ENCODE measurements around the gene STAB2.

Gene STAB2

GRCh38 chr12:103729499-103729898 is 142.4 kb downstream of the STAB2 start:
- no peaks in the 10 kb centered on the region for H3K27me3 ChIP-seq (ENCODE audit: control insufficient read depth, insufficient read depth, low read length)
- H3K4me3 ChIP-seq (ENCODE audit: low read length) = no peak overlapping the region
- no peak overlapping the region for H3K9ac ChIP-seq (ENCODE audit: low read depth, low read length)
- H3K4me2 ChIP-seq (ENCODE audit: low read length) = no peak overlapping the region
- no peaks in the 10 kb centered on the region for H3K9me3 ChIP-seq (replicated peaks; ENCODE audit: low read length)
- H3K4me1 ChIP-seq (ENCODE audit: control insufficient read depth, insufficient read depth, low read length) = no peaks in the 10 kb centered on the region
- H3K36me3 ChIP-seq (ENCODE audit: insufficient read depth, low read length) = no peaks in the 10 kb centered on the region

- Histone ChIP-seq H3K4me1 (ENCODE audit: control insufficient read depth, insufficient read depth, low read length) (no peaks in the 10 kb centered on the region), H3K9me3 (replicated peaks; ENCODE audit: low read length) (no peaks in the 10 kb centered on the region), H3K4me2 (ENCODE audit: low read length) (no peak overlapping the region), H3K27me3 (ENCODE audit: control insufficient read depth, insufficient read depth, low read length) (peaks cover 5% of the 10 kb centered on the region), H3K36me3 (ENCODE audit: insufficient read depth, low read length) (no peaks in the 10 kb centered on the region), H3K4me3 (ENCODE audit: low read length) (no peak overlapping the region), H3K9ac (ENCODE audit: low read depth, low read length) (no peak overlapping the region)
Measured at GRCh38 chr12:103731539-103731938, 144.5 kb downstream of the STAB2 start.

GRCh38 chr12:103734863-103735262 is 147.8 kb downstream of the STAB2 start:
- Histone ChIP-seq H3K9ac (ENCODE audit: low read depth, low read length) (no peak overlapping the region), H3K9me3 (replicated peaks; ENCODE audit: low read length) (no peaks in the 10 kb centered on the region), H3K4me3 (ENCODE audit: low read length) (no peak overlapping the region), H3K4me2 (ENCODE audit: low read length) (no peak overlapping the region), H3K27me3 (ENCODE audit: control insufficient read depth, insufficient read depth, low read length) (peaks cover 5% of the 10 kb centered on the region), H3K4me1 (ENCODE audit: control insufficient read depth, insufficient read depth, low read length) (no peaks in the 10 kb centered on the region), H3K36me3 (ENCODE audit: insufficient read depth, low read length) (no peaks in the 10 kb centered on the region)

GRCh38 chr12:103735291-103735690 is 148.2 kb downstream of the STAB2 start:
- no peaks in the 10 kb centered on the region for H3K4me1 ChIP-seq (ENCODE audit: control insufficient read depth, insufficient read depth, low read length)
- H3K27me3 ChIP-seq (ENCODE audit: control insufficient read depth, insufficient read depth, low read length) = peaks cover 5% of the 10 kb centered on the region
- no peak overlapping the region for H3K9ac ChIP-seq (ENCODE audit: low read depth, low read length)
- no peak overlapping the region for H3K4me2 ChIP-seq (ENCODE audit: low read length)
- H3K9me3 ChIP-seq (replicated peaks; ENCODE audit: low read length) = no peaks in the 10 kb centered on the region
- no peaks in the 10 kb centered on the region for H3K36me3 ChIP-seq (ENCODE audit: insufficient read depth, low read length)
- H3K4me3 ChIP-seq (ENCODE audit: low read length) = no peak overlapping the region

GRCh38 chr12:103736572-103736971 is 149.5 kb downstream of the STAB2 start:
- no peaks in the 10 kb centered on the region for H3K4me1 ChIP-seq (ENCODE audit: control insufficient read depth, insufficient read depth, low read length)
- no peaks in the 10 kb centered on the region for H3K9me3 ChIP-seq (replicated peaks; ENCODE audit: low read length)
- no peak overlapping the region for H3K4me3 ChIP-seq (ENCODE audit: low read length)
- H3K36me3 ChIP-seq (ENCODE audit: insufficient read depth, low read length) = no peaks in the 10 kb centered on the region
- H3K27me3 ChIP-seq (ENCODE audit: control insufficient read depth, insufficient read depth, low read length) = peaks cover 5% of the 10 kb centered on the region
- H3K4me2 ChIP-seq (ENCODE audit: low read length) = no peak overlapping the region
- no peak overlapping the region for H3K9ac ChIP-seq (ENCODE audit: low read depth, low read length)

GRCh38 chr12:103737881-103738280 is 150.8 kb downstream of the STAB2 start:
- H3K27me3 ChIP-seq (ENCODE audit: control insufficient read depth, insufficient read depth, low read length) = peaks cover 5% of the 10 kb centered on the region

GRCh38 chr12:103742349-103742932 is 155.4 kb downstream of the STAB2 start:
- H3K27me3 ChIP-seq (ENCODE audit: control insufficient read depth, insufficient read depth, low read length) = no peaks in the 10 kb centered on the region
- H3K4me3 ChIP-seq (ENCODE audit: low read length) = no peak overlapping the region
- H3K9ac ChIP-seq (ENCODE audit: low read depth, low read length) = no peak overlapping the region

More at GRCh38 chr12:103737881-103738280, 150.8 kb downstream of the STAB2 start:
- Histone ChIP-seq H3K4me3 (ENCODE audit: low read length) (no peak overlapping the region), H3K4me2 (ENCODE audit: low read length) (no peak overlapping the region), H3K36me3 (ENCODE audit: insufficient read depth, low read length) (no peaks in the 10 kb centered on the region), H3K4me1 (ENCODE audit: control insufficient read depth, insufficient read depth, low read length) (peaks cover 5% of the 10 kb centered on the region), H3K9me3 (replicated peaks; ENCODE audit: low read length) (no peaks in the 10 kb centered on the region), H3K9ac (ENCODE audit: low read depth, low read length) (no peak overlapping the region)

GRCh38 chr12:103743788-103744187 is 156.7 kb downstream of the STAB2 start:
- Histone ChIP-seq H3K4me1 (ENCODE audit: control insufficient read depth, insufficient read depth, low read length) (peaks cover 5% of the 10 kb centered on the region), H3K9ac (ENCODE audit: low read depth, low read length) (no peak overlapping the region), H3K4me2 (ENCODE audit: low read length) (no peak overlapping the region), H3K36me3 (ENCODE audit: insufficient read depth, low read length) (no peaks in the 10 kb centered on the region), H3K27me3 (ENCODE audit: control insufficient read depth, insufficient read depth, low read length) (no peaks in the 10 kb centered on the region), H3K4me3 (ENCODE audit: low read length) (no peak overlapping the region), H3K9me3 (replicated peaks; ENCODE audit: low read length) (no peaks in the 10 kb centered on the region)

More at GRCh38 chr12:103742349-103742932, 155.4 kb downstream of the STAB2 start:
- no peaks in the 10 kb centered on the region for H3K9me3 ChIP-seq (replicated peaks; ENCODE audit: low read length)
- no peaks in the 10 kb centered on the region for H3K36me3 ChIP-seq (ENCODE audit: insufficient read depth, low read length)
- H3K4me1 ChIP-seq (ENCODE audit: control insufficient read depth, insufficient read depth, low read length) = peaks cover 5% of the 10 kb centered on the region
- H3K4me2 ChIP-seq (ENCODE audit: low read length) = peak overlapping the region; percentile 17

- no peak overlapping the region for H3K9ac ChIP-seq (ENCODE audit: low read depth, low read length)
- no peaks in the 10 kb centered on the region for H3K27me3 ChIP-seq (ENCODE audit: control insufficient read depth, insufficient read depth, low read length)
- H3K4me2 ChIP-seq (ENCODE audit: low read length) = no peak overlapping the region
- no peaks in the 10 kb centered on the region for H3K9me3 ChIP-seq (replicated peaks; ENCODE audit: low read length)
- no peaks in the 10 kb centered on the region for H3K36me3 ChIP-seq (ENCODE audit: insufficient read depth, low read length)
- peaks cover 5% of the 10 kb centered on the region for H3K4me1 ChIP-seq (ENCODE audit: control insufficient read depth, insufficient read depth, low read length)
- H3K4me3 ChIP-seq (ENCODE audit: low read length) = no peak overlapping the region
Measured at GRCh38 chr12:103745962-103746361, 158.9 kb downstream of the STAB2 start.

GRCh38 chr12:103748002-103748401 is 160.9 kb downstream of the STAB2 start:
- Histone ChIP-seq H3K4me3 (ENCODE audit: low read length) (no peak overlapping the region), H3K4me2 (ENCODE audit: low read length) (no peak overlapping the region), H3K9ac (ENCODE audit: low read depth, low read length) (no peak overlapping the region), H3K36me3 (ENCODE audit: insufficient read depth, low read length) (no peaks in the 10 kb centered on the region), H3K27me3 (ENCODE audit: control insufficient read depth, insufficient read depth, low read length) (no peaks in the 10 kb centered on the region), H3K4me1 (ENCODE audit: control insufficient read depth, insufficient read depth, low read length) (no peaks in the 10 kb centered on the region), H3K9me3 (replicated peaks; ENCODE audit: low read length) (no peaks in the 10 kb centered on the region)

- Histone ChIP-seq H3K9ac (ENCODE audit: low read depth, low read length) (no peak overlapping the region), H3K9me3 (replicated peaks; ENCODE audit: low read length) (no peaks in the 10 kb centered on the region), H3K4me1 (ENCODE audit: control insufficient read depth, insufficient read depth, low read length) (no peaks in the 10 kb centered on the region)
Measured at GRCh38 chr12:103748875-103749274, 161.8 kb downstream of the STAB2 start.

GRCh38 chr12:103751171-103751570 is 164.1 kb downstream of the STAB2 start:
- Histone ChIP-seq H3K36me3 (ENCODE audit: insufficient read depth, low read length) (no peaks in the 10 kb centered on the region), H3K4me1 (ENCODE audit: control insufficient read depth, insufficient read depth, low read length) (no peaks in the 10 kb centered on the region), H3K4me3 (ENCODE audit: low read length) (no peak overlapping the region), H3K9ac (ENCODE audit: low read depth, low read length) (no peak overlapping the region), H3K4me2 (ENCODE audit: low read length) (no peak overlapping the region), H3K27me3 (ENCODE audit: control insufficient read depth, insufficient read depth, low read length) (no peaks in the 10 kb centered on the region), H3K9me3 (replicated peaks; ENCODE audit: low read length) (no peaks in the 10 kb centered on the region)

More at GRCh38 chr12:103748875-103749274, 161.8 kb downstream of the STAB2 start:
- Histone ChIP-seq H3K27me3 (ENCODE audit: control insufficient read depth, insufficient read depth, low read length) (no peaks in the 10 kb centered on the region), H3K4me3 (ENCODE audit: low read length) (no peak overlapping the region), H3K36me3 (ENCODE audit: insufficient read depth, low read length) (no peaks in the 10 kb centered on the region), H3K4me2 (ENCODE audit: low read length) (no peak overlapping the region)

All from skeletal muscle satellite cell (primary cell).